SIG-M5 (cell line): ENCODE measurements around the gene SLC7A8.

Experiments used
- DNase-seq: peaks from one replicate; lab custom pipeline; 2025; lab: John Stamatoyannopoulos, UW

SLC7A8 gene

DNA sequence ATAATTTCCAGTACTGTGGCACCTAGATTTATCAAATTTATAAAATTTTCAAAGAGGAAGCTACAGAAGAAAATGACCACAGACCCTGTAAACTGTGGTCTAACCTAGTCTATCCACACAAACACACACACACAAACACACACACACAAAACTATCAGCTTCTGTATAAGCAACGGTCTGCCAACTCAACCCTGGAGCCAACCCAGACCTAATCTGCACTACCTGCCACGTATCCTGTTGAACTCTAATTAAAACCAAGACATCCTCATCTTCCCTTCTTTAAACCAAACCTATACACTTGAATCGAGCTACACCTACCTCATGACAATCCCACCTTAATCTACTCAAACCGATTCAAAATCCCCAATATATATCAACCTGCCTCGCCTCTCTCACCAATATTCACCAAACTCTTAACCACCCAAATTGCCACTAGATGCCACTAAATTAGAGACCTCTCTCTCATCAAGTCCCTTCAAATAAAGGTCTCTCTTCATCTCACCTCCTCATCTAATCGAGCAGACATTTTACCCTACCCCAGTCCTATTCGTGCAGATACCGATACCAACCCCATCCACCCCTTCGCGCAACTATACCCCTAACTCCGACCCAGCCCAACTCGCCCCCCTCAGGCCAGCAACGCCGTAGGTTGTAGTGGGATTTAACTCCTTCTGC is 89.3 kb downstream of the SLC7A8 start:
- DNase-seq, result no peak

DNA sequence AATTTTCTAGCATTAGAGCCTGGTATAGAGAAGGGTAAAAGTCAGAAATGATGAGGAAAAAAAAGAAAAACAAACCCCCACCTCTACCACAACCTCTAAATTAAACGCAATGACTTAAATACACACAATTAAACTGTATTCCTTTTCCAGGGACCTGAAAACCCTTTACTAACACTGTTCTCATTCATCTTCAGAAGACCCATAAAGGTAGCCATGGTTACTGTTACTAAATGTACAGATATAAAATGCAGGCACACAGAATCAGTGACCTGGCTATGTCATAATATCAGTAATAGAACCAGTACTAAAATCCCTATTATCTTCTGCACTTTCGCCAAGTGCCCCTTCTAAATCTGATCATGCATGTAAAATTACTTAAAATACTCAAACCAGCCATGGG is 89.9 kb downstream of the SLC7A8 start:
- DNase-seq, result no peak

DNA sequence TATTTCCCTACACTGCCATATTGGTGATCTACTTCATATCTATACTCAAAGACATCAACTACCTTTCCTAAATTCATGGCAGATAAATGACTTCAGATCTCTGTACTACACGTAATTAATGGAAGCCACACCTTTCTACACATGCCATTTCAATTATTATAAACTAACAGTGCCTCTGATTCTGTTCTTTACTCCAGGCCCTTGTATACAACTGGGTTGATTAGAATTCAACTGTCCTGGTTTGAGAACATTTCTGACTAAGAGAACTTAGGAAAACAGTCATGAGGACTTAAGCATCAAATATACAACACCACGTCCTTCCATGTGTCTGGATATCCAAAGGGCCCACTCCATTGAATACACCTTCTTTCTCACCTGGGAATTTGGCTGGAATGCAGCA is 90.4 kb downstream of the SLC7A8 start:
- DNase-seq, result no peak

DNA sequence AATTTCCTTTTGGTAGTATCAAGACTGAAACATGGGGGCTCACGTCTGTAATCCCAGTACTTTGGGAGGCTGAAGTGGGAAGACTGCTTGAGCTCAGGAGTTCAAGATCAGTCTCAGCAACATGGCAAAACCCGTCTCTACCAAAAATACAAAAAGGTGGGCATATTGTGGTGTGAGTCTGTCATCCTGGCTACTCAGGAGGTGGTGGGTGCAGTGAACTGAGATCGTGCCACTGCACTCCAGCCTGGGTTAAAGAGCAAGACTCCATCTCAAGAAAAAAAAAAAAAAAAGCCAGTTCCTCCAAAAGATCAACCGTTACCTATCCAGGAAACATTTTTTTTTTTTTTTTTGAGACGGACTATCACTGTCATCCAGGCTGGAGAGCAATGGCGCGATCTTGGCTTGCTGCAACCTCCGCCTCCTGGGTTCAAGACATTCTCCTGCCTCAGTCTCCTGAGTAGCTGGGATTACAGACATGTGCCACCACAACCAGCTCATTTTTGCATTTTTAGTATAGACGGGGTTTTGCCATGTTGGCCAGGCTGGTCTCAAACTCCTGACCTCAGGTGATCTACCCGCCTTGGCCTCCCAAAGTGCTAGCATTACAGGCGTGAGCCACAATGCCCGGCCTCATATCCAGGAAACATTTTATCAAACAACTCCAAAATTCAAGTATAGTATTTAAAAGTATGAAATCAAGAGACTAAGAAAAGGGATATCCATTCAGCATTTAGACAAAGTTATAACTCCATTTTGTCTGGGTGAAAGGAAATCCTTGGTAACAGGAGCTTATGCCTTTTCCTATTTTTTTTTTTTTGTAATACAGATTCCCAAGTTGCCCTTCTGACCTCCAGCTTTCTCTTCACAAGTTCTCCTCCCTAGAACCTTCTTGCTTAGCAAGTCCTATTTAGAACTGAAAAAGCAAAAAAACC is 91.9 kb downstream of the SLC7A8 start:
- DNase-seq, result no peak

DNA sequence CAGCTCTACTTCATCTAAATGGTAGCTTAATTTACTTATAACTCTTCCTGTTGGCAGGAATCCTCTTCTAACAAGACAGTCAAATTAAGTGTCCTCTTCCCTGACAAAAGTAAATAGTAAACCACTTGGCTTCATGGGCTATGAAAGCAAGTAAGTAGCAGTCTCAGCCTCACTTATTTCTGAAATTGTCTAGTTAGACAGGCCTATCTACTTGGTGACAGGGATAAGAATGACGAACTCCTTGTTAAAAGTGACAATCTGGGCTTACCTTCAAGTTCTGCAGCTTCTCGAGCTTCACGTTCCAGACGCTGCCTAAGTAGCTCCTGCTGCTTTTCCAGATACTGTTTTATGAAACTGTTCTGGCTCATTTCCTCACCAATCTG is 93.2 kb downstream of the SLC7A8 start:
- DNase-seq, result no peak

DNA sequence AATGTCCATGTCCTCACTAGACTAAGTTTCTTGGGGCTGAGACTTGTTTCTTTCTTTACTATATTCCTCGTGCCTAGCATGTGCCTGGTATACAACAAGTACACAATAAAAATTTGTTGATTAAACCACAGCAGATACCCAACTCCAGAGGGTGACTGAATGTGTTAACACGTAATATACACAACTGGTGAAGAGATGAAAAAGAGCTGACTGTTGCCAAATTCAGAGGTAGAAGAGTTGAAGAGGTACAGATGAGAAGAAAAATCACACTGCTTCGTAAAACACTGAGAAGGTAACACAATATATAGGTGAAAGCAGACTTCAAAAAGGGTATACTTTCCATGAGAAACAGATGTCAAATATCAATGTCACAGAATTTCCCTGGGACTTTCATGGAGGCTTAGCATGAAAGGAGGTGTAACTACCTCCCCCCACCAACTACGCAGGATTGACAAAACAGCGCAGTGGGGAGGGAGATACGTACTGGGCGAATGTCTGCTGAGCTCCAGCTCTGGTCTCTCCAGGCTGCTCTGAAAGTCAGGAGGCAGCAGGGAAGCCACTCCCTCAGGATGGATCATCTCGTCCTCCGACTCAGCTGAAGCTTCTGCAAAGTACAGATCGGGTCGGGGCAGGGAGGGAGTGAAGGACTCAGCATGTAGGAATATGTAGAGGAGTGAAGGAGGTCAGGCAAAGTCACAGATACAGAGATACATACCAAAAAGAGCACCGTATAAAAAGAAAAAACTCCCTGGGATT is 93.8 kb downstream of the SLC7A8 start:
- no peak for DNase-seq

DNA sequence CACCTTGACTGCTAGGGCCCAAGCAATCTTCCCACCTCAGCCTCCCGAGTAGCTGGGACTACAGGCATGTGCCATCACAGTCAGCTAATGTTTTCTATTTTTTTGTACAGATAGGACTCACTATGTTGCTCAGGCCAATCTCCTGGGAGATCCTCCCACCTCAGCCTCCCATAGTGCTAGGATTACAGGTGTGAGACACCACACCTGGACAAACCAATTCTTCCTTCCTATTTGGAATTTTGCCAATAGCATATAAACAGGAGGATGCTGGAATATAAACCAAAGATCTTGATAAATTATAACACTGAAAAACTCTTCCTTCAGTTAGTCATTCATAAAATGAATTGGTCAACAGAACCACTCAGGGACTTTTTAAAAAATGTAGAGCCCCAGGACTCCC is 96.9 kb downstream of the SLC7A8 start:
- no peak for DNase-seq

DNA sequence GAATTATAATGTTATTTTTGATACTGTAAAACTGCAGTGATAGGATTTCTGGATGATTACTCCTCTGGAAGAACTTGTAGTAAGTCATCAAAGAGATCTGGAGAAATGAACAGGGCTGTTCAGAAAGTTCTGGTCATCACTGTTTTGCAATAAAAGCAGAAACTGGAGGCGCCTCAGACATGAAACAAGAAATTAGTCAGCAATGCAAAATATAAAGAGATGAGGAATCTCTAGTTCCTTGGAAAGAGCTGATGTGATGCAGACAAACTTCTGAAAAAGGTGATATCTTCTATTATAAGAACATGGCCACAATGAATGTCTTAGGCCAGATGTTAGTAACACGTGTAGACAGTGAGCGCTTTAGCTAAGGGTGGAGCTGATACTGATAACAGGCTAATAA is 98.0 kb downstream of the SLC7A8 start:
- no peak for DNase-seq

DNA sequence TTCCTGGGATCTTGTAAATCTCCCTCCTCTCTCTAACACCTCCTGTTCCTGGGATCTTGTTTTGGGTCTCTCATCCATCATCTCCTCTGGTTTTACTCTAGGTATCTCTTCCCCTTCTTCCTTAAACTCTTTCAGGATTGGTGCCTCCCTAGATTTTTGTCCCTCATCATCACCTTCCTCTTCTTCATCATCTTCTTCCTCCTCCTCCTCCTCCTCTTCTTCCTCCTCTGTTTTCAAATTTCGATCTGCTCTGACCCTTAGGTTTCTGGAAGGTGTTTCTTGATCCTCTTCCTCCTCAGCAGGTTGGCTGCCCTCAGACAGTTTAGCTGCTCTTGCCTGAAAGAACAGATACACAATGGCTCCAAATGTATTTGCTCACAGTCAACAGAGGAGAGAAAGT is 103.0 kb downstream of the SLC7A8 start:
- DNase-seq, result no peak

DNA sequence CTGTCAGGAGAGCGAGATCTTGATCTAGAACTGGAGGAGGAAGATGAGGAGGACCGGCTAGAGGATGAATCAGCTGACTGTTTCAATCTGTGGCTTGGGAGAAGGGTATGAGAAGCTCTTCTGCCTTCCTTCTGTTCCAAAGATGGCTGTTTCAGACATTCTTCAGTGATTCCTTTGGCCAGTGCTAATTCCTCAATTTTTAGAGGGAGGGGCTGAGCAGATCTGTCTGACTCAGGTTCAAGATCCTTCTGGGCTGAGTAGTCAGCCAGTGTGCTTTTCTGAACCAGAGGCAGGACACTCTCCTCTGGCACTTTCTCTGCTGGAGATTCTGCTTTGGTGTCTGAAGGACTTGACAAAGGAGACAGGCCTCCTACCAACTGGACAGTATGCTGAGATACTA is 103.7 kb downstream of the SLC7A8 start:
- no peak for DNase-seq

DNA sequence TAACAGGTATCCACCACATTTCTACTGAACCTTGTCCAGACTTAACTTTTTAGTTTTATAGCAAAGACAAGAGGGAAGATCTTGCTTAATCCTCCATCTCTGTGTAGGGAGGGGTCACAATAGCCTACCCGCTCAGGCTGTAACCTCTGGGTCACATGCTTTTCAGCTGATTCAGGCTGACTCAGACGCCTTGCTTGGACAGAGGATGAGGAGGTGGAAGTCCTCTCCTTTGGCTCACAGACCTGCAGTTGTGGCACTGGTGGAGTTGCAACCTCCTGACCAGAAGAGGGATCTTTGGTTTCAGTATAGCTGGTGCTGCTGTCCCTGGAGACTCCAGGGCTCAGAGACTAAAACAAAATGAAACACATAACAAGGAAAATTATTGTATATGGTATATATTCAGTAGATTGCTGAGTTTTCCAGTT is 104.8 kb downstream of the SLC7A8 start:
- no peak for DNase-seq

DNA sequence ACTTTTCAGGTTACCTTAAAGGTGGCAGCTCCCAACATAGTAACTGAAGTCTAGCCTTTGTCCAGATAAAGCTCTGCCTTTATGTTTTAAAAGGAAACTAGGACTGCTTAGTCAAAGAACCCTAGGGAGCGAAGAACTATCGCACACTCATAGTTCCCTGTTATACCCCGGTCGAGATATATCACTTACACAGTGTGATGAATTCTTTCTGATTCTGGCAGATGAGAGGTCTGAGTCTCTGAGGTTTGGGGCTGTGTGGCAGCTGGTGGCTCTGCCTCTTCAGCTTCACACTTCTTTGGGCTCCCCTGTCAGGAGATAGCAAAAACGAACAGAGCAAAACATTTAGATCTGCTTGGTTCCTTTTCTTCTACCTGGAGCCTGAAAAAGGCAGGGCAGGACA is 105.5 kb downstream of the SLC7A8 start:
- no peak for DNase-seq

DNA sequence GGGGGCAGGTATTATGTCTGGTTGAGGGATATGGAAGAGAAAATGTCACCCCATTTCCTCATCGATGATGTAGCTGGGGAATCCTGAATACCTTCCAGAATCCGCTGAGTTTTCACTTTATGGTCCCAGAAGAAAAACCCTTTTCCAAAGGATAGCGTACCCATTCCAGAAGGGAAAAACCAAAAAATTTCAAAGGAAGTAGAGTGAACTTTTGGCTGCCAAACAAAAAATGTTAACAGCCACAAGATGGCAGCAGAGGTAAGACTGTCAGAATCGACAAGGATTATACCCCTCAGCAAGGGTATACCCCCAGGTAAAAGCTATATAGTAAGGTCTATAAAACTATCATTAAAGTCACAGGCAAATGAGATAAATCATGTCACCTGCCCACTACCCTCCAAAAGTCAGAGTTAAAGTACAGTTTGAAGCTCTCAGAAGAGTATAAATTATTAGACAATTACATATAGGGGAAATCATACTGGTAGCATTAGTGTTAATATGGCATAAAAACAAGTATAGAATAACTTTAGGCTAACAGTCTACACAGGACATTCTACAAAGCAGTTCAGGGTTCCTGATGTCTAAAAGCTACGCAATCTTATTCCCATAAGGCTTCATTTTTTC is 106.6 kb downstream of the SLC7A8 start:
- DNase-seq, result no peak
